HuH-7 (cell line): ENCODE data around the gene CCDC87.
A peak's percentile ranks its signal among the peaks of the same experiment; 100 is the strongest.
"Not testable (repeated sequence)": the region's sequence is repeated elsewhere in the genome, so short reads cannot be mapped to it uniquely, and the experiment has no call there.

ENCODE experiments used
- DNase-seq: peaks from one replicate; pipeline ENCODE4 v3.0.0; 2011; ENCODE audit warnings: low spot score

CCDC87 gene

DNA sequence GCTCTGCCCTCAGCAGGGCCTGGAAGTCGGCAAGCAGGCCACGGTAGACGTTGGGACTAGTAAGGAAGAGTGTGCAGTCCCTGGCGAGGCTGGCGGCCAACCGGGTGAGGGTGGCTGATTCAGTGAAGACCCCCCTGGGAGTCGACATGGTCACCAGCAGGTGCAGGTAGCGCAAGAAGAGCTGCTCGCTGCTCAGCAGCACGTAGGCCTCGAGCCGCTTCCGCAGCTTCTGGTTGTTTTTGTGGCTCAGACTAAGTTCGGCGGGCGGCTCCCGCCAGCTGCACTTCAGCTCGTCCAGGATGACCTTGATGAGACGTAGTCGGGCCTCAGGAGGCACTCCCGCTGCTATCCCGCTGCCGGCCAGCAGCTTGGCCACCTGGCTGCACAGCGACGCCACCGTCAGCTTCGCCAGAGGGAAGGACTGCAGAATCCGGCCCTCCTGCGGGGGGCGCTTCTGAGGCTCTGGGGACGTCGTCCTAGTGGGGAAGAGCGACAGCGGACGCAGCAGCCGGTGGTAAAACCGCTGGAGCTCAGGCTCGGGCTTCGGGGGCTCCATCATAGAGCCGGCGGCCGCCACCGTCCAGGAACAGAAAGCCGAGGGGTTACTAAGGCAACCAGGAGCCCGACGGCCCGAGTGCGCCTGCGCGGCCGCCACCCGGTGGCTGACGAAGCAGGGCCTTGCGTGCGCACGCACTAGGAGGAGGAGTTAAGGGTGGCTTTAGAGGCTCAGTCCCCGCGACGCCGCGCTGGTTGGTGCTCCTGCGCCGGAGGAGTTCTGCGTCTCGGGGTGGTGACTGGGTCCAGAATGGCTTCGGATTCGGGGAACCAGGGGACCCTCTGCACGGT is at the start of gene CCDC87, which contains the start of gene CCS:
Gene CCDC87 (minus strand): TSS at position 607 of the 846 bp plus-strand sequence. CDS start 48 bp downstream, at position 559.
Gene CCS (plus strand): TSS at position 729 of the 846 bp plus-strand sequence. CDS start 77 bp downstream, at position 806.
- peak; percentile 100 for DNase-seq

DNA sequence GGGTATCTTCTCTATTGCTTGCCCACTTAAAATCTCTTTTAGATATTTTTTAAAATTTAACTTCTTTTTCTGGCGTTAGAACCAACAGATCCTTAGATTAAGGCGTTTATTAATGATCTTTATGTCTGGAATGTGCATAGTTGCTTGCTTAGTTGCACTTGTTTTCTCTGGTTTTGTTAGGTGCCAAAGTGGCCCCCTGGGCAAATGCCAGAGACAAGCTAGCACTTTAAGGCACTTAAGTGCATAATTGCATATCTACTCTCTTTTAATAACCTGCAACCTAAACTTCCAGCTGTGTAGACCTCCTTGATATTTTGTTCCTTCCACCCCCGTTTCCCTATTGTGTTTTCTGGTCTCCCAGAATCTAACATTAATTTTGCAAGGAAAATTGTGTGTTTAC is 49.0 kb upstream of the CCDC87 start:
- no peak for DNase-seq

DNA sequence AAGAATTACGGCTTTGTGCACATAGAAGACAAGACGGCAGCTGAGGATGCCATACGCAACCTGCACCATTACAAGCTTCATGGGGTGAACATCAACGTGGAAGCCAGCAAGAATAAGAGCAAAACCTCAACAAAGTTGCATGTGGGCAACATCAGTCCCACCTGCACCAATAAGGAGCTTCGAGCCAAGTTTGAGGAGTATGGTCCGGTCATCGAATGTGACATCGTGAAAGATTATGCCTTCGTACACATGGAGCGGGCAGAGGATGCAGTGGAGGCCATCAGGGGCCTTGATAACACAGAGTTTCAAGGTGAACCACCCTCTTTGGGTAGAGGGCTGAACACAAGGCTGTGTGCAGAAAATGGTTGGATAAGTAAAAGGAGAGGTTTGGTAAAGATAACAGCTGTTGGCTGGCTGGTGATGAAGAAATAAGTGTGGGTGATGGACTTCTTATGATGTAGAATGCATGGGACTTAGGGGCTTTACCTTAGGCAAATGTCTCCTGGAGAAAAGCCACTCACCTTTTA is 47.0 kb upstream of the CCDC87 start:
- not testable (repeated sequence) for DNase-seq

- DNase-seq: no peak
Measured at GRCh38 chr11:66639066-66639813, 46.4 kb upstream of the CCDC87 start.

DNA sequence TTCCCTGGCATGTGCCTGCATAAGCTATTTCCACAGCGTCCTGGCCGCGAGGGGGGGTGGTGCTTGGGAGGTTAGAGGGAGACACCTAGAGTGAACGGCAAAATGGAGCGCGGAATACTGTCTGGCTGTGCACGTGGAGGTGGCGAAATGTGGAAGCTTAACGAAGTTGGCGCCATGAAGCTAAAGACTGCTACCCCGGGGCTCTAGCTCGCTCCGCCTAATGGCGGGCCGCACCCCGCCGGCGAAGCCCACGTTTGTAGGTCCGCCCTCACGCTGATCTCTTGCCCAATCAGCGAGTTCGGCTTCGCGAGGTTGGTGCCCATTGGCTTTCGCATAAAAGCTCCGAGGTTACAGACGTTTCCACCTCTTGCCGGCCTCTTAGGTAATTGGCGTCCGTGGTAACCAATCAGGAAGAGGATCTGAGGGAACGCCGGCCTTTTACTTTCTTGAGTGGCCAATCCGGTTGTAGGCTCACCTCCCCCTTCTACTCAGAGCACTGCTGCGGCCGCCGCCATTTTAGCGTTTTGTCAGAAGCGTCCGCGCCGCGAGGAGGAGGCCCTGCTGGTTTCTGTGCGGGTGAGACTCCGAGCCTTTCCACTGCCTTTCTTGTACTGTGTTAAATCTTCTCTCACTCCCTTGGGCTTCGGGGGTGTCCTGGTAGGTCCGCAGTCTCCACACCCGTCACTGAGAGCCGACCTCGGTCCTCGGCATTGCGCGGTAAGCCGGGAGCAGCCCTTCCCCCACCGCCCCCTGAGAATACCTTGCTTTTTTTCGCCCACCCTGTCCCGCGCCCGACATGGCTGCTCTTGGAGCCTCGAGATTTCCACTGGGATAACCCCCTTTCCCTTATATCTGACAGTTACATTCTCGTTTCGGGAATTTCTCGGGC is 45.6 kb upstream of the CCDC87 start, which contains the start of gene RBM4:
Gene RBM4 (plus strand): TSS at position 527 of the 889 bp plus-strand sequence. CDS start 1,009 bp downstream, outside the sequence.
- peak; percentile 100 for DNase-seq

DNA sequence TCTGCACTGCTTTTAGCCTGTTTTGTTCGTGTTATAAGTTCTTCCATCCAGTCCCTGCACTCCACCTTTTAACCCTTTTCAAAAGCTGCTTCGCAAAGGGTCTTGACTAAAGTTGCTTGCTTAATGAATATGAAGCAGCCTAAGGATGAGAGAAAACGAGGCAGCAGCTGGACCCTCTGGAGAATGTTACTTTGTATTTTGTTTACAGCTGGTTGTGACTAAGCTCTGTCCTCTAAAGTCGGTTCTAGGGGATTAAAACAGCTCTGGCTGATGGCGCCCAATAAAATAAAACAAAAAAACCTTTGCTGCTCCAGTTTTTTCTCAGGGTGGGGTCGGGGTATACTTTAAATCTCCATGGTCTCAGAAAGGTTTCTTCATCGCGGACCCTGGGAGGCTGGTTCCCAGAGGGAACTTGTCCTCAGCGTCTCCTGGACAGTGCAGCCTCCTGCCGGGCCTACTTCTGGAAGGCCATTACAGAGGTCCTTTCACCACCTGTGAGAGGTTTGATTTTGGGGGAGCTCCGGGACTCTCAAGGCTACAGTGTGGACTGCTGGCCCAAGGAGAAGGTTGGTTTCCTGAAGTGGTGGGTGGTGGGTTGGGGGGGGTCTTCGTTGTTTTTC is 44.8 kb upstream of the CCDC87 start:
- no peak for DNase-seq

- no peak for DNase-seq
Measured at GRCh38 chr11:66636411-66636810, 43.5 kb upstream of the CCDC87 start.

DNA sequence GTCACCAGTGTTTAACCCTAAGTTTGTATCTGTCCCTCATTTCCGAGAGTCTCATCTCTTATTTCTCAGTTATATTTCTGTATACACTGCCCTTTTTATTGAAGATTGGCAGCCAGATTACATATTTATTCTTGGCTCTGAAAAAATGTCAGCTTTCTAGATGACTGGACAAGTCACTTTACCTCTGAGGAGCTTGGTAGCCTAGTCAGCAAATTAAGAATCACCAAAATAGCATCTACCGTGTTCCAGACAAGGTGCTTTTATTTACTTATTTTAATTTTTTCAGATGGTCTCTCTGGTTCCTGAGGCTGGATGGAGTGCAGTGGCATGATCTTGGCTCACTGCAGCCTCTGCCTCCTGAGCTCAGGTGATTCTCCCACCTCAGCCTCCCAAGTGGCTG is 40.1 kb upstream of the CCDC87 start:
- no peak for DNase-seq

- DNase-seq: no peak
Measured at GRCh38 chr11:66631883-66632282, 39.0 kb upstream of the CCDC87 start.

GRCh38 chr11:66629356-66629755 is 36.5 kb upstream of the CCDC87 start:
- DNase-seq: peak; percentile 68

DNA sequence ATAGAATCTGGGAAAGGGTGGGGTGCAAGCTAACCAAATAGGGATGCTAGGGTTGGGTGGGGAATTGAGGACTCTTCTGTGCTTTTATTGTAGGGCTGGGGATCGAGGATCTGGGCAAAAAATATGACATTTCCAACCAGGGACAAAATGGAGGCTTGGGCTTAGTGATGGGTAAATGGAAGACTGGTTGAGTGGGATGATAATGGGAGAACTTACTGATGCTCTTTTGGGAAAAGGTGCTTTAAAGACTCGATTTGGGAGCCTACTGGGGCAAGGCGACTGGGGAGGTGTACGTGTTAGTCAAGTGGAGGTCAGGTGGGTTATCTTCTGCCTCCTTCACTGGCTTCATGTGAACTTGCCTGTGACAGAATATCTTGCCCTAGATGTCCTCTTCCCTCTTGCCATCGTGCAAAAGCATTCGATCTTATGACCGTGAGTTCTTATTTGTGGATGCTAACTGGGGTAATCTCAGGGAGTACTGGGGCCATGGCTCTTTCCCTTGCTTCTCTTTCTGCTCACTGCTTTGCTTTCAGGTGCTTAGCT is 35.3 kb upstream of the CCDC87 start:
- no peak for DNase-seq

GRCh38 chr11:66626926-66627325 is 34.1 kb upstream of the CCDC87 start:
- no peak for DNase-seq

- no peak for DNase-seq
Measured at GRCh38 chr11:66626382-66626781, 33.5 kb upstream of the CCDC87 start.

DNA sequence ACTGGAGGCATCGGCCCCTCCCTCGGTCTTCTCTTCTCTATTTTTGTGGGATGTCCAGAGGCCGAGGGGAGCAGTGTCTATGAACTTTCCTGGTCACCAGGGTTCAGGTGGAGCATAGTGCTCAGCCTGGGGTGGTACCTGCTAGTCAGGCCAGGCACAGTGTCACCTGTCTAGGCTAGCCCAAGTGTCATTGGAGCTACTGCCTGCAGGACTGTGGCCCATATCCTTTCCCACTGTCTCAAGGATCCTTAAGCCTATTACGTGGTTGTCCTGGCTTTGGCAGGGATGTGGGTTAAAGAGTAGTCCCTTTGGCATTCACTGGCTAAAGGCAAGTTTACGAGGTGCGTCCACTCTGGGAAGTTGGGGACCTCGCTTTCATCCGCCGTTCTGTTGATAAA is 32.9 kb upstream of the CCDC87 start:
- DNase-seq: no peak

DNA sequence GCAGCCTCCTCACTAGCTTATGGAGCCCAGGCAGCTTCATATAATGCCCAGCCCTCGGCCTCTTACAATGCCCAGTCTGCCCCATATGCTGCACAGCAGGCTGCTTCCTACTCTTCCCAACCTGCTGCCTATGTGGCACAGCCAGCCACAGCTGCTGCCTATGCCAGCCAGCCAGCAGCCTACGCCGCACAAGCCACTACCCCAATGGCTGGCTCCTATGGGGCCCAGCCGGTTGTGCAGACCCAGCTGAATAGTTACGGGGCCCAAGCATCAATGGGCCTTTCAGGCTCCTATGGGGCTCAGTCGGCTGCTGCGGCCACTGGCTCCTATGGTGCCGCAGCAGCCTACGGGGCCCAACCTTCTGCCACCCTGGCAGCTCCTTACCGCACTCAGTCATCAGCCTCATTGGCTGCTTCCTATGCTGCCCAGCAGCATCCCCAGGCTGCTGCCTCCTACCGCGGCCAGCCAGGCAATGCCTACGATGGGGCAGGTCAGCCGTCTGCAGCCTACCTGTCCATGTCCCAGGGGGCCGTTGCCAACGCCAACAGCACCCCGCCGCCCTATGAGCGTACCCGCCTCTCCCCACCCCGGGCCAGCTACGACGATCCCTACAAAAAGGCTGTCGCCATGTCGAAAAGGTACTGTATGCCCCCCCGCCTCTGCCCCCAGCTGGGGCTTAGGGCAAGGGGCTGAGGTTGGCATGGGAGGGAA is 32.3 kb upstream of the CCDC87 start:
- DNase-seq: no peak

DNA sequence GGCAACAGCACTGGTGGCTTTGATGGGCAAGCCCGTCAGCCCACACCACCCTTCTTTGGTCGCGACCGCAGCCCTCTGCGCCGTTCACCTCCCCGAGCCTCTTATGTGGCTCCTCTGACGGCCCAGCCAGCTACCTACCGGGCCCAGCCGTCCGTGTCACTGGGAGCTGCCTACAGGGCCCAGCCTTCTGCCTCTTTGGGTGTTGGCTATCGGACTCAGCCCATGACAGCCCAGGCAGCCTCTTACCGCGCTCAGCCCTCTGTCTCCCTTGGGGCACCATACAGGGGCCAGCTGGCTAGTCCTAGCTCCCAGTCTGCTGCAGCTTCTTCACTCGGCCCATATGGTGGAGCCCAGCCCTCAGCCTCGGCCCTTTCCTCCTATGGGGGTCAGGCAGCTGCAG is 31.6 kb upstream of the CCDC87 start:
- DNase-seq: no peak

- DNase-seq: no peak
Measured at GRCh38 chr11:66619080-66619554, 26.3 kb upstream of the CCDC87 start.

DNA sequence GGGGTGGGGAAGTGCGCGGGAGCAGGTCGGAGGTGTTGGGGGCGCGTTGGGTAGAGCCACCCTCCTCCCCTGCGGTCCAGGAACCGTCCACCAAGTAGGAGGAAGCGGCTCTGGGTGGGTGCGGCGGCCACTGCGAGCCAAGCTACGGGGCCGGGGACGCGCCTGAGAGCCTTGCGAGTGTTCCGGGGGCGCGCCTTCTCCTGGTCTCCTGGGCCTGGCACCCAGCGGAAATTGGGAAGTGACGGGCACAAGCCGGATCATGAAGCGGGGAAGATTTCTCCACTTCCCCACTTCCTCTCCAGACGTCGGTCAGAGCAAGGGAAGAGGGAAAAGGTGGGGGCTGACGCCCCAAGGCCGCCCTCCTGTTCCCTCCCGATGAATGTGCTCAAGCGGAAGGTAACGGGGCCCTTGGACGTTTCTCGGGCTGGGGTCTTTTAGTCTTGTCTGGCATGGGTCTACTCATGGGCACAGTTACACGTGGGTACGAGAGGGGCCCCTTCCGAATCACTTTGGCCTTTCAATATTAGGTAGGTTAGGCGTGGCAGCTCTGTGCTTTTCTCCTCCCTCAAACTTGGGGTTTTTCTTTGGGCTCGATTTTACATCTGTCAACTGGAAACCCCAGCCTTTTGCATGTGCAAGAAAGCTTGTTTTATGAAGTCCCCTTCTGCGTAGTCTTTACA is 24.4 kb upstream of the CCDC87 start:
- no peak for DNase-seq

GRCh38 chr11:66616379-66617154 is 23.7 kb upstream of the CCDC87 start, which contains the start of gene RBM14:
RBM14 (plus strand) TSS chr11:66616630; CDS start chr11:66616721, 91 bp downstream.
- DNase-seq: peak; percentile 100
